GM12878 (cell line): ENCODE data around the gene TRIM38. TPM values are rescaled to one million over a fixed set of nuclear protein-coding genes. Genes with fewer than 3 reads are reported as not detected.

ENCODE experiments used
- ATF2 ChIP-seq: IDR thresholded peaks from 2 replicates; pipeline ENCODE4 v1.6.1; 2012; ENCODE audit warnings: low read length, inconsistent platforms
- BCLAF1 ChIP-seq: fragments of 450-650 bp; IDR thresholded peaks from 2 replicates; pipeline ENCODE4 v1.6.1; 2017; ENCODE audit warnings: antibody characterized with exemption, mild to moderate bottlenecking, moderate library complexity
- CBX5 ChIP-seq: sonication (generic); IDR thresholded peaks from 2 replicates; pipeline ENCODE4 v1.6.1; 2016; ENCODE audit warnings: low read depth, moderate library complexity, mild to moderate bottlenecking, inconsistent platforms
- CREM ChIP-seq: IDR thresholded peaks from 2 replicates; pipeline ENCODE4 v1.6.1; 2014; ENCODE audit warnings: antibody characterized with exemption, low read depth
- CTCF ChIP-seq, 3 experiments: IDR thresholded peaks in 2 of 3; conservative IDR thresholded peaks in 1 of 3; 2 replicates each; pipeline ENCODE4 v1.5.1; 2011; ENCODE audit warnings: low read depth in 3 of 3, low read length in 3 of 3, mild to moderate bottlenecking in 3 of 3, control low read depth in 2 of 3, moderate library complexity in 2 of 3, inconsistent platforms in 1 of 3, mixed read lengths in 1 of 3; ENCODE audit not compliant: control insufficient read depth in 2 of 3, insufficient read depth in 1 of 3; ENCODE audit errors: extremely low read depth in 1 of 3
- EP300 ChIP-seq, 2 experiments: fragments of 150-350 bp in 1 of 2; IDR thresholded peaks; 2 replicates each; pipeline ENCODE4 v1.6.1; 2011 to 2012; ENCODE audit warnings: low read depth in 2 of 2, low read length in 2 of 2, borderline replicate concordance in 1 of 2, improper control_type of control experiment in 1 of 2, inconsistent platforms in 1 of 2; ENCODE audit not compliant: control insufficient read depth in 1 of 2
- FOXM1 ChIP-seq: IDR thresholded peaks from 2 replicates; pipeline ENCODE4 v1.6.1; 2012; ENCODE audit warnings: low read depth, mild to moderate bottlenecking, inconsistent platforms, low read length, moderate library complexity
- JUND ChIP-seq: IDR thresholded peaks from 2 replicates; pipeline ENCODE4 v1.6.1; 2012; ENCODE audit warnings: low read depth, mild to moderate bottlenecking, low read length, improper control_type of control experiment, moderate library complexity
- MEF2B ChIP-seq: fragments of 450-650 bp; IDR thresholded peaks from 2 replicates; pipeline ENCODE4 v1.6.1; 2018; ENCODE audit warnings: mild to moderate bottlenecking, moderate library complexity; ENCODE audit not compliant: partially characterized antibody, poor library complexity, severe bottlenecking
- MYC ChIP-seq: IDR thresholded peaks from 2 replicates; pipeline ENCODE4 v1.6.1; 2011; ENCODE audit warnings: mild to moderate bottlenecking, low read length, moderate library complexity, inconsistent platforms; ENCODE audit not compliant: insufficient read depth, insufficient replicate concordance, insufficient read length, severe bottlenecking
- POLR2A ChIP-seq: IDR thresholded peaks from 2 replicates; pipeline ENCODE4 v1.6.1; 2011; ENCODE audit warnings: low read depth, mild to moderate bottlenecking, low read length
- POLR2AphosphoS5 ChIP-seq: IDR thresholded peaks from 2 replicates; pipeline ENCODE4 v1.6.1; 2011; ENCODE audit warnings: mild to moderate bottlenecking, low read length, inconsistent platforms
- RCOR1 ChIP-seq: conservative IDR thresholded peaks from 2 replicates; pipeline ENCODE4 v1.6.1; 2012; ENCODE audit warnings: low read depth, low read length, improper control_type of control experiment
- RELA ChIP-seq: fragments of 450-650 bp; IDR thresholded peaks from 2 replicates; pipeline ENCODE4 v1.8.0; 2014; ENCODE audit warnings: borderline replicate concordance; ENCODE audit not compliant: partially characterized antibody
- SKIL ChIP-seq: fragments of 450-650 bp; IDR thresholded peaks from 2 replicates; pipeline ENCODE4 v1.6.1; 2017; ENCODE audit warnings: mild to moderate bottlenecking, low read depth, inconsistent platforms; ENCODE audit not compliant: poor library complexity, severe bottlenecking
- STAT1 ChIP-seq: fragments of 450-650 bp; conservative IDR thresholded peaks from 2 replicates; pipeline ENCODE4 v1.6.1; 2014; ENCODE audit warnings: antibody characterized with exemption, mild to moderate bottlenecking
- SUPT20H ChIP-seq: IDR thresholded peaks from 2 replicates; pipeline ENCODE4 v1.6.1; 2011; ENCODE audit warnings: low read depth, mild to moderate bottlenecking, low read length, moderate library complexity, borderline replicate concordance; ENCODE audit not compliant: control insufficient read depth
- TCF12 ChIP-seq: IDR thresholded peaks from 2 replicates; pipeline ENCODE4 v1.6.1; 2011; ENCODE audit warnings: low read depth, mild to moderate bottlenecking, low read length
- TCF3 ChIP-seq: IDR thresholded peaks from 2 replicates; pipeline ENCODE4 v1.6.1; 2012; ENCODE audit warnings: low read depth, mild to moderate bottlenecking, low read length, borderline replicate concordance; ENCODE audit not compliant: insufficient read depth
- YBX1 ChIP-seq: fragments of 450-650 bp; IDR thresholded peaks from 2 replicates; pipeline ENCODE4 v1.6.1; 2016; ENCODE audit warnings: antibody characterized with exemption
- polyA plus RNA-seq, 11 experiments: library from polyadenylated mRNA; depleted of rRNA in 4 of 11; unstranded in 6 of 11; stranded (reverse) in 5 of 11; fragments of >200 nt; fragmentation: Nextera tagmentation in 4 of 11; fragmentation: Illumina TruSeq in 1 of 11; extraction: Ambion mirVana in 4 of 11; extraction: Trizol in 1 of 11; gene quantifications; 1 replicate in 1 of 11; 2 replicates in 10 of 11; pipeline versions ENCODE4 v1.2.1 to v1.2.3, GENCODE V29; 2011 to 2016; ENCODE audit warnings: inconsistent platforms in 2 of 11, missing spikeins in 2 of 11, low read depth in 1 of 11
- total RNA-seq, 4 experiments: library from RNA; depleted of rRNA in 3 of 4; stranded (reverse); fragments of >200 nt in 3 of 4; fragmentation: Illumina TruSeq in 1 of 4; extraction: Trizol in 1 of 4; gene quantifications; 2 replicates each; pipeline versions ENCODE4 v1.2.1 to v1.2.3, GENCODE V29; 2013 to 2021

The TRIM38 gene
- total and polyA plus RNA-seq, 10 of the 15 experiments (the other 5 are each of a cell fraction or from before 2014, with no cell fraction given), result 4.5 to 14.7 (median 11.1) TPM

- TF ChIP-seq SKIL (peak; percentile 59), JUND (peak; percentile 48; the same call in 1 of the 2 replicates), POLR2AphosphoS5 (no peak), CBX5 (0 out of 2 replicates have a peak, but pooled peaks have one; percentile 15), MYC (no peak), YBX1 (no peak), SUPT20H (no peak), BCLAF1 (no peak), RELA (no peak), ATF2 (peak; percentile 78), CTCF (IDR thresholded peaks at IDR 0.05 in 2 of 3, conservative IDR thresholded peaks at IDR 0.05 in 1 of 3; ENCODE audit: control insufficient read depth in 2 of 3, extremely low read depth in 1 of 3, insufficient read depth in 1 of 3, low read depth in 3 of 3, low read length in 3 of 3) (no peak), CREM (peak; percentile 68; the same call in 1 of the 2 replicates), FOXM1 (peak; percentile 93), STAT1 (no peak), EP300 (IDR thresholded peaks at IDR 0.05; ENCODE audit: borderline replicate concordance in 1 of 2, control insufficient read depth in 1 of 2, low read depth in 2 of 2, low read length in 2 of 2) (peak; percentile 79 to 83; a peak in 2 of 4 replicates), RCOR1 (no peak), TCF3 (peak; percentile 63; the same call in 1 of the 2 replicates), POLR2A (no peak), TCF12 (peak; percentile 81), MEF2B (peak; percentile 64)
These were observed 17.7 kb upstream of the TRIM38 start (continued) for GRCh38 chr6:25944688-25945574.
